ENCODE data around the gene KYAT1.
A peak's percentile ranks its signal among the peaks of the same experiment; 100 is the strongest.
"Not testable (repeated sequence)": the region's sequence is repeated elsewhere in the genome, so short reads cannot be mapped to it uniquely, and the experiment has no call there.

Gene KYAT1

DNA sequence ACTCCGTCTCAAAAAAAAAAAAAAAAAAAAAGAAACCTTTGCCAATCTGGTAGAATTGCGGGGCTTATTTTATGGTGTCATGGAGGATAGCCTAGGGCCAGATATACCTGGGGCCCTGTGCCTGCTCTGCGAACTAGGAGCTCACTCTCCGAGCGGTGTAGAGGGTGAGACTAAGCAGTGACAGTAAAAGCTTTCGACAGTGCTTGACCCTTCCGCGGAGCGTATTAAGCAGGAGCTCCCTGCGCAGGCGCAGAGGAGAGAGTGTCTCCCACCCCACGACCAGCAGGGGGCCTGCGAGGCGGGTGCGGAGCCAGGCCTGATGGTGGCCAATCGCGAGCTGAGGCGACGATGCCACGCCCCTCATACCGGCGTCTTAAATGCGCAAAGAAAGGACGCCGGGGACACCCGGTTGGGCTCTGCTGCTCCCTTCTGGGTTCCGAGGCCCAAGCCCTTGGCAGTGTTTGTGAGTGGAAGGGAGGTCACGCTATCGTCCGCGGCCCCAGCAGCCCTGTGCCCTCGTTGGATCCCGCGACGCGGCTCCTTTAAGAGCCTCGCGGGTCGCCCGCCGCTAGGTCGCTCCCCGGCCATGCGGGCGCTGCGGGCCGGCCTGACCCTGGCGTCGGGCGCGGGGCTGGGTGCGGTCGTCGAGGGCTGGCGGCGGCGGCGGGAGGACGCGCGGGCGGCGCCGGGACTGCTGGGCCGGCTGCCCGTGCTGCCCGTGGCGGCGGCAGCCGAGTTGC is 63.5 kb downstream of the KYAT1 start, which contains the start of gene ENDOG:
Gene ENDOG, plus strand, starts transcription at position 402 of the 740 bp plus-strand sequence. Its CDS starts 185 bp downstream, at position 587.
- DNase-seq (ENCODE audit: low read depth), result peak; percentile 96

GRCh38 chr9:128810873-128811272 is 70.9 kb downstream of the KYAT1 start:
- DNase-seq (ENCODE audit: low read depth), result no peak

GRCh38 chr9:128809831-128810230 is 71.9 kb downstream of the KYAT1 start:
- DNase-seq (ENCODE audit: low read depth), result no peak

DNA sequence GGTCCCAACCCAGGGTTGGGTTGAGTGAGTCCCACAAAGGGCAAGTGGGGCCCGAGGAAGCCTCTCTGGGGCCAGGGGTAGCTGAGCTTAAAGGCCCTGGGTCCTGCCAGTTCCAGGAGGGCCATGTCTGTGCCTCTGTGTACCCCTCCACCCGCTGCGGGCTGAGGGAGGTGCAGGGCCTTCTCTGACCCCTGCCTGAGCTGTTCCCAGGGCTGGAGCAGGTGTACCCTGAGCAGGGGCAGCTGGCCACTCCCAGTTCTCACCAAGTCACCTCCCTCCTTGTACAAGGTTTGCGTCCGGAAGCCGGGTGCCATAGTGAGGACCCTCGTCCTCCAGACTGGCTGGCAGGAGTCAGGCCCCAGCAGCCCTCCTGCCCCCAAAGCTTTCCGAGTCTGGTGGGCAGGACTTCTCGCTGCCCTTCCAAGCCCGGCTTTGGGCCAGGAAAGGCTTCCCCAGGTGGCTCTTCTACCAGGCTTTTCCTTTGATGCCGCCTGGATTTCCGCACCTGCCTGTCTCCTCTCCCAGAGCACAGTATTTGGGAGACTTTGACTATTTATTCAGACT is 72.6 kb downstream of the KYAT1 start:
- no peak for DNase-seq (ENCODE audit: low read depth)

DNA sequence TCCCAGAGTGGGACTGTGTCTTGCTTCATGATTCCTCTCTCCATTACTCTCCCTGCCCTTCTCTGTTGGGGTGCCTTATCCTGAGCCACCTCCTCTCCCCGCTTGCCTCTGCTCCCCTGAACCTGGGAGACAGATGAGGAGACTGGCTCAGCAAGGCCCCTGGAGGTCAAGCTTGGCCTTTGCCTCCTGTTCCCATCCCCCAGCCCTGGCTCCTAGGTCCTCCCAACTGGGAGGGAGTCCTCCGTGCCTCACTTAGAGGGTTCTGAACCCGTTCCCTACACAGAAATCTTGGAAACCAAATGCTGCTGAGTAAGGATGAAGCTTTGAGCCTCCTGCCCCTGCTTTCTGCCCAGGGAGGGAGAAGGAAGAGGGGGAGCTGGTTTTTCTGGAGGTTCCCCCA is 73.2 kb downstream of the KYAT1 start:
- no peak for DNase-seq (ENCODE audit: low read depth)

DNA sequence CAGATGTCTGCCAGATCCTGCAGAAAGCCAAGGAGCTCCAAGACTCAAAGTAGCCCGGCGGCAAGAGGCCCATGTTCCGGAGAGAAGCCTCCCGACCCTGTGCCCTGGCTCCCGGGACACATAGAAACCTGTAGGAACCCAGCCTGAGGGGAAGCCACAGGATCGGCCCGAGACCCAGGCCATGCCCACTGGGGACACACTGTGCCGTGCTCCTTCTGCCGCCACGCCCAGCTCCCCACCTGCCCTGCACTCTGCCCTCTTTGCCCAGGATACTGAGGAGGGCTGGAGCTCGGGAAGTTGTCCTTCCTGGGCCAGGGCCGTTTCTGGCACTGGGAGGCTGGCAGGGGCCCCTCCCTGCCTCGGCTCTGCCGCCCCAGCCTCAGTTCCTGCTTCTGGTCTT is 73.9 kb downstream of the KYAT1 start:
- DNase-seq (ENCODE audit: low read depth), result no peak

DNA sequence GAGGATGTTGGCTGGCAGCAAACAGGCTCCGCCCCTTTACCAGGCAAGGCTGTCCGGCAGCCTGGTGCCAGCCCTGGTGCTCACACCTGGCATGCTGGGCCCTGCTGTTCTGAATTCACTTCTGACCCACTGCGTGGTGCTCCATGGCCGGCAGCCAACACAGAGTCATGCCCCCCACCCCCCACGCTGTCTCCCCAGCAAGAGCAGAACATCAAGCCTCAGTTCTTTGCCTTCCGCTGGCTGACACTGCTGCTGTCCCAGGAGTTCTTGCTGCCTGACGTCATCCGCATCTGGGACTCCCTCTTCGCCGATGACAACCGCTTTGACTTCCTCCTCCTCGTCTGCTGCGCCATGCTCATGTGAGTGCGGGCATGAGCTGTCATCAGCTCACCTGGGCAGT is 76.1 kb downstream of the KYAT1 start:
- DNase-seq (ENCODE audit: low read depth), result no peak

- DNase-seq (ENCODE audit: low read depth), result no peak
These were observed 79.3 kb downstream of the KYAT1 start for GRCh38 chr9:128802482-128802881.

- DNase-seq (ENCODE audit: low read depth), result no peak
These were observed 81.7 kb downstream of the KYAT1 start for GRCh38 chr9:128800061-128800460.

GRCh38 chr9:128798896-128799295 is 82.9 kb downstream of the KYAT1 start:
- DNase-seq (ENCODE audit: low read depth), result no peak

GRCh38 chr9:128794961-128795360 is 86.8 kb downstream of the KYAT1 start:
- DNase-seq (ENCODE audit: low read depth), result not testable (repeated sequence)

DNA sequence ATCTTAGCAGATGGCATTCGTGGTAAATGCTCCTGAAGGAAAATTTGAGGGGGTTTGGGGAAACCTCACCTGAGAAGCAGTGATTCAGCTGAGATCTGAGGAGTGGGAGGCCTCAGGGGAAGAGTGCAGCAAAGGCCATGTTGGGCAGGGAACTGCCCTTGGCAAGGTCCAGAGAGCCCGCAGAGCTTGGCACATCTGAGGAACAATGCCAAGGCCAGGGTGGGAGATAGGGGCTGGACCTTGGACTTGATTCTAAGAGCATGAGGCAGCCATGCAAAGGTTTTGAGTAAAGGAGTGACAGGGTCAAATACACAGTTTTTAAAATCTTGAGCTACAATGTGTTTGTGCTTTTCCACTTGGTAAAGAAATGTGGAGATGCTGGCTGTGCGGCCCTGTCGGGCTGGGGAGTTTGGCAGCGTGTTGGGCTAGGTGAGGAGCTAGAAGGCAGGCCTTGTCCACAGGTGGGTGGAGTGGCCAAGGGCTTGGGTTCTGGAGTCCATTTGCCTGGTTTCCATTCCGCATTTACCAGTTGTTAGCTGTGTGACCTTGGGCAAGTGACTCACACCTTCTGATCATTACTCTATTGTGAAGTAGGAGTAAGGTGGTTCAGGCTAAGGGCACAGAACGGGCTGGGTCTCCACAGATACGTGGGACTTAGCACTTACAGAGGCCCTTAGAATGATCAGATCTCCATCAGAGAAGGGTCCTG is 88.6 kb downstream of the KYAT1 start:
- DNase-seq (ENCODE audit: low read depth), result no peak

DNA sequence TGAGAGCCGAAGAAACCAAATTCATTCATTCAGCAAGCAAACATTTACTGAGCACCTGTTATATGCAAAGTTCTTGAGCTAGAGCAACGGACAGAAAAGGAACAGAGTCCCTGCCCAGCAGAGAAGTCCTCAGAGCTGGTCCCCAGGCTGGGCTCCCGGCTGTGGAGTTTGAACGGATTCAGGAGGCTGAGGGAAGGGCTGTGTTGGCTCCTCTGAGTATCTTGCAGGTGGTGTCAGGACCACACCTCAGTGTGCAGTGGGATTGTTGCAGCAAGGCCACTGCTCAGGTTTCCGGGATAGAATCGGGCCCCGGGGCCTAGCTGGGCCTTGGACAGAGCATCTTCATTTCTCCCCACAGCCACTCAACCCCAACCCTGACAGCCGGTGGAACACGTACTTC is 89.6 kb downstream of the KYAT1 start:
- DNase-seq (ENCODE audit: low read depth), result no peak

- DNase-seq (ENCODE audit: low read depth), result no peak
These were observed 91.2 kb downstream of the KYAT1 start for GRCh38 chr9:128790536-128790935.

DNA sequence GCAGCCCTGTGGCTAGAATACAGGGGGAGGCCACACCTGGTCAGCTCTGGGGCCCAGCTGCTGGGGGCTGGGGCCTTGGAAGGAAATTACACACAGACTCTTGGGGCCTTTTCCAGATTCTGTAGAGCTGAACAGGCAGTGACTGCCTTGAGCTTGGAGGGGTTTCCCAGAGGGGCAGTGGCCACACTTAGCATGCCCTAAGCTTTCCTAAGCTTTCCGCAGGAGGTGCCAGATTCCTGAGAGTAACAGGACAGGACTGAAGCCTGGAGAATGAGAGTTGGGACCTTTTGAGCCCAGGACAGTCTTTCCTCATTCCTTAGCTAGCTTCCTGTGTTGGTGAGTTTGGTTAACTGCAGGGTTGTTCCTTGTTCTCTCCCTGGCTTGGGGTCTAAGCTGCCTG is 93.3 kb downstream of the KYAT1 start:
- DNase-seq (ENCODE audit: low read depth), result no peak

DNA sequence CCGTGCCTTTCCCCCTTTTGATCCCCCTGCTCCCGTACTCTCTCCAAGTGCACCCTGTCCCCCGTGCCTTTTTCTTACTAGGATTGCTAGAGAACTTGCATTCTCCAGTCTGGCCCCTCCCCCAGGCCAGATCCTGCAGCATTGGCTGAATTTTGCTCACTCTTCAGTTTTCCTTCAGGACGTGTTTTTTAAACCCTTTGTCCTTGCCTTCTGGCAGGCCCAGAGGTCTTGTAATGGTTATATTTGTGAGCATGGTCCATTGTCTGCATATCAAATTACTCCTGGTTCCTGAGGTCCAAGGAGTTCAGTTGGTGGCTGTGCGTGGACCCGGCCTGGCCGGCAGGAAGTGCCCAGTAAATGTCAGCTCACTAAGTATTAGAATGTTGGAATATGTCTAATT is 94.1 kb downstream of the KYAT1 start:
- DNase-seq (ENCODE audit: low read depth), result no peak

DNA sequence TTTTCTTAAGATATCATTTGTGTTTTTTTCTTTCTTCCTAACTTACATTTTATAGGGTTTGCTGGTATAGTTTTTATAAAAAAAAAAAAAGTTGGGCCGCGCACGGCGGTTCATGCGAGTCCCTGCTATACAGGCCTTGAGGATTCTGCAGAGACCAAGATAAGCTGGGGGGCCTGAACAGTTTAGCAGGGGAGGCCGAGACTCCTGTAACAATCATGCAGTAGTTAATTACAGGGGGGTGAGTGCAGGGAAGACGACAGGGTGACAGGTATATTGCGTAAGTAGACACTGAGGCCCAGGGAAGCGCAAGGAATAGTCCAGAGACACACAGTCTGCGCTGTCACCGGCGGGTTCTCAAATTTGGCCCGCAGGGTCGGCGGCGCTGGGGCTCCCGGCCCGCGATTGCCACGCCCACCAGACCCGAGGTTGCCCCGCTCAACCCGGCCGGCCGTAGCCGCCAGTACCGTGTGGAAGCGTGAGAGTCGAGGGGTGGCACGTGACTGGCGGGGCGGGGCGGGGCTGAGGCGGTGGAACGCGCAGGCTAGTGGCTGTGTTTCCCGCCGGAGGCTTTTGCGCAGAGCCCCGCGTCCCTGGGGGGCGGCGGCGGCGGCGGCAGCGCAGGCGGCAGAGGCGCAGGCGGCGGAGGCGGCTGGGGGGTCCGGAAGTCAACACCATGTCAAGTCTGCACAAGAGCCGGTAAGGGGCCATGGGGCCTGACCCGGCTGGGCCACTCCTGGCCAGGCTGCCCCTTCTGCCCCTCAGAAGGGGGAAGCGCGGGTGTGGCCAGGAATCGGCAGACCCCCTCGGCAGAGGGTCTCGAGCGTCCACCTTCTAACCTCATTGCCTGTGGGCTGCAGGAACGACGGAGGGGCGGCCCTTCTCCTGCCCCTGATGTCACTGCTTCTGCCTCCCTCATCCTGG is 94.8 kb downstream of the KYAT1 start, which contains the start of gene TBC1D13:
Gene TBC1D13, plus strand, starts transcription at position 573 of the 921 bp plus-strand sequence. Its CDS starts 101 bp downstream, at position 674.
- peak; percentile 84 for DNase-seq (ENCODE audit: low read depth)

DNA sequence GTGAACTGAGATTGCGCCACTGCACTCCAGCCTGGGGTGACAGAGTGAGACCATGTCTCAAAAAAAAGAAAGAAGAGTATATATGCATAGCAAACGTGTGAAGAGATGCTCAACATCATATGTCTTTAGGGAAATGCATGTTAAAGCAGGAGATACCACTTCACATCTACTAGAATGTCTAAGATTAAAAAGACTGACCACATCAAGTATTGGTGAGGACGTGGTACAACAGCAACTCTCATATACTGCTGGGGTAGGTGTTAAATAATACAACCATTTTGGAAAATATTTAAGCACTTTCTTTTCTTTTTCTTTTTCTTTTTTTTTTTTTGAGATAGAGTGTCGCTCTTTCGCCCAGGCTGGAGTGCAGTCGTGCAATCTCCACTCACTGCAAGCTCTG is 96.3 kb downstream of the KYAT1 start:
- no peak for DNase-seq (ENCODE audit: low read depth)

Measured in activated T-helper 1 cell treated with Interleukin-2 at 50 U/mL for 16 hours (primary cell).